ENCODE measurements around the gene TMTC2. TPM values are rescaled to one million over a fixed set of nuclear protein-coding genes. Genes with fewer than 3 reads are reported as not detected.

TMTC2 gene
- total and polyA plus RNA-seq, 10 of the 15 experiments (the other 5 are each of a cell fraction or from before 2014, with no cell fraction given) = 0.14 to 9.7 (median 1.2) TPM

DNA sequence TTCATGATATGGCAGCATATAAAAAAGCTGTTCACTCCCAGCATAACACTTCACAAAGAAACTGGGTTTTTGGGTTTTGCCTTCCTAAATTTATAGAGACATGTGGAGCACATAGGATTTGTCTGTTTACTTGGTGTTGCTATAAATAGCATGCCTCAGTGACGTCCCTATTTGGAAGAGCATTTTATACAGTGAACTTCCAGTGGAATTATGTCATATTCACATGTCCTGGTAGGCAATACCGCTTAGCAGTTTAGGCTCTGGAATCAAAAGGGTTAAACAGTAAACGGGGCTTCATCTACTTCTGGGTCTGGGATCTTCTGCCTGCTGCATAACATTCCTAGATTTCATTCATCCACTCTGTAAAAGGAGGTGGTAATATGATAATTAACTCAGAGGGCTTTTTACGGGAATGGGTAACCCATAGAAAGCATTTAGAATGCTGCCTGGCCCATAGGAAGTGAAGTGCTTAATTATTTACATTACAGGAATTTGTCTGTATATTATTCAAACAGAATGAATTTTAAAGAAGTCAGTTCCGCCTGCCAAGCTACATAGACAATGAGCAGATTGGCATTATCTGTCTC is 396.1 kb downstream of the TMTC2 start:
- ChIA-PET SMC1A (ENCODE audit: uncharacterized antibody, unreplicated experiment) (interaction anchor here (0.9 kb wide), 1 partner anchor 46 kb away, joined by 3 read pairs; no protein-coding TSS in a partner anchor), POLR2A (no interaction called here), CTCF (no interaction called here), RAD21 (ENCODE audit: unreplicated experiment) (no interaction called here)
- WGBS (ENCODE audit: insufficient coverage, insufficient replicate concordance, low lambda C conversion rate, missing lambda C conversion rate) = 60% methylated on average over 5 of the region's 5 CpGs
- DNase-seq (ENCODE audit: low read depth, low spot score) (no peak), ATAC-seq (no peak), FAIRE-seq (no peak)
- Histone ChIP-seq H3K9ac (ENCODE audit: control insufficient read depth, insufficient read depth, low read length) (no peak overlapping the region), H3K9me3 (replicated peaks; ENCODE audit: control insufficient read depth, insufficient read depth, low read length) (no peaks in the 10 kb centered on the region), H3K4me1 (ENCODE audit: control insufficient read depth, insufficient read depth, low read length) (no peaks in the 10 kb centered on the region), H3K27me3 (replicated peaks in 1 of 2; ENCODE audit: control insufficient read depth in 2 of 2, insufficient read depth in 2 of 2, low read length in 1 of 2) (no peaks in the 10 kb centered on the region), H3K36me3 (ENCODE audit: control insufficient read depth in 2 of 2, insufficient read depth in 2 of 2, low read length in 1 of 2) (no peaks in the 10 kb centered on the region), H3K27ac (ENCODE audit: control insufficient read depth, insufficient read depth) (no peak overlapping the region), H3K4me2 (ENCODE audit: control insufficient read depth, insufficient read depth) (no peak overlapping the region), H2AFZ (ENCODE audit: control insufficient read depth, low read depth, low read length) (no peak overlapping the region), H3K4me3 (no peak overlapping the region), H4K20me1 (ENCODE audit: control insufficient read depth, insufficient read depth) (no peaks in the 10 kb centered on the region), H3K79me2 (ENCODE audit: control insufficient read depth, insufficient read depth, low read length) (no peaks in the 10 kb centered on the region)
- in situ Hi-C loops (cut with MboI) = no loop called here
- TF ChIP-seq CHD1 (IDR thresholded peaks at IDR 0.05; ENCODE audit: low read depth, low read length) = no peak
- no peak for TF ChIP-seq RBBP5 (conservative IDR thresholded peaks at IDR 0.05)
- TF ChIP-seq, protein P1, sequence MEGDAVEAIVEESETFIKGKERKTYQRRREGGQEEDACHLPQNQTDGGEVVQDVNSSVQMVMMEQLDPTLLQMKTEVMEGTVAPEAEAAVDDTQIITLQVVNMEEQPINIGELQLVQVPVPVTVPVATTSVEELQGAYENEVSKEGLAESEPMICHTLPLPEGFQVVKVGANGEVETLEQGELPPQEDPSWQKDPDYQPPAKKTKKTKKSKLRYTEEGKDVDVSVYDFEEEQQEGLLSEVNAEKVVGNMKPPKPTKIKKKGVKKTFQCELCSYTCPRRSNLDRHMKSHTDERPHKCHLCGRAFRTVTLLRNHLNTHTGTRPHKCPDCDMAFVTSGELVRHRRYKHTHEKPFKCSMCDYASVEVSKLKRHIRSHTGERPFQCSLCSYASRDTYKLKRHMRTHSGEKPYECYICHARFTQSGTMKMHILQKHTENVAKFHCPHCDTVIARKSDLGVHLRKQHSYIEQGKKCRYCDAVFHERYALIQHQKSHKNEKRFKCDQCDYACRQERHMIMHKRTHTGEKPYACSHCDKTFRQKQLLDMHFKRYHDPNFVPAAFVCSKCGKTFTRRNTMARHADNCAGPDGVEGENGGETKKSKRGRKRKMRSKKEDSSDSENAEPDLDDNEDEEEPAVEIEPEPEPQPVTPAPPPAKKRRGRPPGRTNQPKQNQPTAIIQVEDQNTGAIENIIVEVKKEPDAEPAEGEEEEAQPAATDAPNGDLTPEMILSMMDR (IDR thresholded peaks at IDR 0.05 in 2 of 3, conservative IDR thresholded peaks at IDR 0.05 in 1 of 3; ENCODE audit: control insufficient read depth in 2 of 3, extremely low read depth in 1 of 3, insufficient read depth in 1 of 3, low read depth in 3 of 3, low read length in 3 of 3) = no peak
- TF ChIP-seq RELB (IDR thresholded peaks at IDR 0.05; ENCODE audit: low read depth) = no peak
- no peak for TF ChIP-seq NBN (IDR thresholded peaks at IDR 0.05)
- no peak for TF ChIP-seq TAF1 (IDR thresholded peaks at IDR 0.05; ENCODE audit: borderline replicate concordance, low read depth, low read length)
- intact Hi-C loops (cut with micrococcal nuclease; ENCODE audit: unreplicated experiment) = no loop called here
- no TSS peak for BruUV-seq (replicated peaks)

Data from GM12878 (cell line).